NAMALWA (cell line): ENCODE results near the gene DIP2A.
"Not testable (repeated sequence)": the region's sequence is repeated elsewhere in the genome, so short reads cannot be mapped to it uniquely, and the experiment has no call there.

ENCODE experiments used
- DNase-seq: peaks from one replicate; pipeline ENCODE4 v3.0.0-alpha.2; 2015; ENCODE audit warnings: low spot score

Gene DIP2A

DNA sequence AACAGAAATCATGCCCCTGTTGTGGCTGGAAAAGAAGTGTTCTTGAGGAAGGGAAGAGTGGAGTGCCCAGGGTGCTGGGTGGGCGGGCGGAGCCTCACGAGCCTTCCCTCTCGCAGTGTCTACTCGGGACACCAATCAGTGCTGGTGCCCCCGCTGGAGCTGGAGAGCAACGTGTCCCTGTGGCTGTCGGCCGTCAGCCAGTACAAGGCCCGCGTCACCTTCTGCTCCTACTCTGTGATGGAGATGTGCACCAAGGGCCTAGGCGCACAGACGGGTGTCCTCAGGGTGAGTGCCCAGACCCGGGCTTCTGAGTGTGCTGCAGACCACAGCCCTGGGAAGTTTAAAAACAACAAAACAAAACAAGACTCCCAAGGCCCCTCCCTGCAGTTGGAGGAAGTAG lies 98.8 kb downstream of the DIP2A start:
- no peak for DNase-seq

DNA sequence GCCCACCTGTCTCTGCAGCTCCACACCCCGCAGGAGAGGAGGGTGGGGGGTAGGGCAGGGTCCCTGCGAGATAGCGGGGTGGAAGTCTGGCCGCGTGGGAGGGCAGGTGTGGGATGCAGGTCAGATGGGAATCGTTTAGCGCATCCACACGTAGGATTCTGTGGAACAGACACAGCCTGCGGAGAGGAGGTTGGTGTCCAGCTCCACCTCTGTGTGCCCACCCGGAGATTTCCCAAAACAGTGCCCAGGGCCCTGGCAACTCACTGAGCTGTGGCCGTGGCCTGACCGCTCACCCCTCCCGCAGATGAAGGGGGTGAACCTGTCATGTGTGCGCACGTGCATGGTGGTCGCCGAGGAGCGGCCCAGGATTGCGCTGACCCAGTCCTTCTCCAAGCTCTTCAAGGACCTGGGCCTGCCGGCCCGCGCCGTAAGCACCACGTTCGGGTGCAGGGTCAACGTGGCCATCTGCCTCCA lies 99.3 kb downstream of the DIP2A start:
- DNase-seq = no peak

DNA sequence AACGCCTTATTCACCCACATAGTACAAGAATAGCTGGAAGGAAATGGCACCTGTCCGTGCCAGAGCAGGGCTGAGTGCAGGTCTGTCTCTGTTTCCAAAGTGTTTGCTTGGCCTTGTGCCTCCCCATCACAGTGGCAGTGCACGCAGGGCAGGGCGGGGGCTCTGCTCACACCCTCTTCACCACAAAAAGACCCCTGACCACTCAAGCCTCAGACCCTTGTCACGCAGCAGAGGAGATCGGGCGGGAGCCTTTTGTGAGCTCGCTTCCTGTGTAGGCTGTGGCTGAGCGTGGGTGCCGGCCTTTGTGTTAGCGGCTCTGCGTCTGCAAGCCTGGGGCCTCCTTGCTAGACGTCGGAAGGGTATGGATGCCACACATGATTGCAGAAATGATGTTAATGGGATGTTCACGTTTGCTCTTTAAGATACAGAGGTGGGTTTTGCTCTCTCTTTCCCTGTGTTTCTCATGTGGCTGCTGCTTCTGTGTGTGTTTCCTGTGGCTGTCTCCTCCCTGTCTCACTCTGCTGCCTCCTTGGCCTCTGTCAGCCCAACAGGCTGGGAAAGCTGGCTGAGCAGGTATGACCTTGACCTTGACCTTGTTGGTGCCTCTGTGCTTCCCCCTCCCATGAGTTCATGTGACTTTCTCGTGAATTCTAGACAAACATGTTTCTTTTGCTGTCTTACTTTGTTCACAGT lies 100.7 kb downstream of the DIP2A start:
- peak; percentile 48 for DNase-seq

DNA sequence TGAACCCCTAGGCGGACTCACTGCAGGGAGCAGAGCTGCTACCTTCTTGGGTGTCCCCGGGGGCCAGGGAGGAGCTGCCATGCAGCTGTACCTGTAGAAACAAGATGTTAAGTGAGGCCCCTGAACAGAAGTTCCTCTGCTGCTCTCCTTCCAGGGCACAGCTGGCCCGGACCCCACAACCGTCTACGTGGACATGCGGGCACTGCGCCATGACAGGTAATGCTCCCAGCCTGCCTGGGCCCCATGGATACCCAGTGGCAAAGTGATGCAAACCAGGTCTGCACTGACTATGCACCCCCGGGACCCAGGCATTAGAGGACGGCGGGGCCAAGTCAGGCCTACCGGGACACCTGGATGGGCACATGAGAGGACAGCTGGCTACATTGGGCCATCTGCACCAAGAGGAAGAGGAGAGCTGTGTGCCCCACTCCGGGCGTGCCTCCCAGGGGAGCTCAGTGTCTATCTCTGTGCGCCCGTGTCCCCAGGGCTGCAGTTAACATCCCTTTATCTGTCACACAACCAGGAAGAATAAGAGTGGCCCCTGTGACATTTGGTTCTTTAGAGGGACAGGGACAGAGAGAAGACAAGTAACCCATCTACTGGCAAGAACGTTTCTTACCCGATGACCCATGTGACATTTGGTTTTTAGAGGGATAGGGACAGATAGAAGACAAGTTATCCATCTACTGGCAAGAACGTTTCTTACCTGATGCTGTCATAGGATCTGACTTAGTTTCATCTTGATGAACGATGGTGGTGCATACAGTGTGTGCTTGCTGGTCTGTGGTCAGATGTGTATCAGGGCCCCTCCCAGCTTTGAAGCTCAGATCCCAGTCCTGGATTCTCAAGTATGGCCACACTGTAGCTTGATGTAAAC lies 102.1 kb downstream of the DIP2A start:
- peak; percentile 7 for DNase-seq

DNA sequence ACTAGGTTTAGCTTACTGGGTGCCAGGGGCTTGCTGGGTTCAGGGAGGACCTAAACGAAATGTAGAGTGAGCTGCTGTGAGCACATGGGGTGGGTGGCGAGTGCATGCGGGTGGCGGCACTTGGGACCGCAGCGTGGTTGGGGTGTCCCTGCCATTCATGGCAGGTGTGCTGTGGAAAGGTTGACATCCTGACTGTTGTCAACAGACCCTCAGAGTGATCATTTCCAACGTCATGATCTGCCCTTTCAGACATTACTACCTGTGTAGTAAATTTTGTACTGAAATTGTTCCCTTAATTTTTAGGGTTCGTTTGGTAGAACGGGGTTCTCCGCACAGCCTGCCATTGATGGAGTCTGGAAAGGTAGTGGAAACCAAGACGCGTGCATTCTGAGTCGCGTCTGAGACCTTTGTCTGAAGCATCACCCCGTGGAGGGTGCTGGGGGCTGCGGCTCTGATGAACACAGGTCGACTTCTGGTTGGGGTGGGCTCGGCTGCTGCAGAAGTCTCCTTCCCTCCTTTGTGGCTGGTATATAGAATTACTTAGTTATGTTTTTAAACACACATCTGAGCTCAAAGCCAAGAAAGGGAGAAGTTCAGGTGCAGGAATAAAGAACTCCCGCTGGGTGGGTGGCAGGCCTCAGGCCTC lies 102.9 kb downstream of the DIP2A start:
- no peak for DNase-seq

DNA sequence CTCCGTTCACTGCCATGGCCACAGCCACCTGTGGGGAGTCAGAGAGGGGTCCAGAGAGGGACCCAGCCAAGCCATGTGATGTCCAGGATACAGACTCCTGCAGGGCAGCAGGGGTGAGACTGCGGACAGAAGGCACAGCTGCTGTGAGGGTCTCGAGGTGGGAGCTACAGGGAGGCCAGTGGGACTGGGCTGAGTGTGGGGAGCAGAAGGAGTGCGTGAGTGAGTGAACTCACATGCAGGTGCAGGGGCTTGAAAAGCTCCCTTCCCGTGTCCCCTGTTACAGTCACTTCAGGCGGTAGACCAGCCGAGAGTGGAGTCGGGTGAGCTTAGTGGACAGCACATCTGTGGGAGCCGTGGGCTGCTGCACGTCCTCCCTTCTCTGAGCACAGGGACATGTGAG lies 103.8 kb downstream of the DIP2A start:
- DNase-seq = no peak

DNA sequence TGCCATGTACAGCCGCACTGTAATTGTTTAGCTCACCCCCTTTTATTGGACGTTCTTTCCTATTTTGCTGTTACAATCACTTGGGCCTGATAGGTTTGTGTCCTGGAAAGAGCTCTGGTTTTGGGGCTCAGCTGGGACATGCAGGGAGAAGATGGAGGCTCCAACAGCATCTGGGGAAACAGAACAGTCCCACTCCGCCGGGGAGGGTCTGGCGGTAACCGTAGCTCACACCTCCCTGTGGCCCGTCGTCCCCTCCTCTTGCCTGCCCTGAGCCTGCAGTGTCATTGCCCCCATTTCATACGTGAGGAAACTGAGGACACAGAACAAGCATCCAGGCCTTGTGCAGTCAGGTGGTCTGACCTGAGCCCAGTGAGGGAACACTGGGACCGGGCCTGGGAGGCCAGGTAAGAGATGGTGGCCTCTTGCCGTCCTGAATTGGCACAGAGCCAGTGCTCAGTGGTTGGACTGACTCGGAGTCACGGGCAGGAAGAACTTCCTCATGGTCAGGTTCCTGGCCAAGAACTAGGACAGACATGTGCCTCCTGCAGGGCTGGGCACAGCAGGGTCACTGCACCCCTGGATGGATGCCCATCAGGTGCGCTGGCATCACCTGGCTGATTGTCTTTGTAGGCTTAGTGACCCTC lies 104.4 kb downstream of the DIP2A start:
- DNase-seq = no peak

DNA sequence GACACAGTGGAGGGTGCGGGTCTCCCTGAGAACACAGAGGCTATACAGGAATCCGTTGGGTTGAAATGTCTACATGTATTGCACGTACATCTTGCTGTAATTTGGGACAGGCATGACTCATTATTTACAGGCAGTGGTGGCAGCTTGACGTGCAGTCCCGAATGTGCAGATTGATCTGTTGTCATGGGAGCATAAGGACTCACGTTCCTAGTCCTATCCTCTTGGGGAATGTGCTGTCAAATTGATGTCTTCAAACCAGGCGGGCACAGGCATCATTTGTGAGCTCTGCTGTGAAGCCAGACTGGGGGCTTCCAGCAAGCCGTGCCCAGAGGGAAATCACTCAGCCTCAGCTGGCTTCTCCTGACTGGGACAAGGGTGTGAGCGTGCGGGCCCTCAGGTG lies 105.7 kb downstream of the DIP2A start:
- DNase-seq = no peak

DNA sequence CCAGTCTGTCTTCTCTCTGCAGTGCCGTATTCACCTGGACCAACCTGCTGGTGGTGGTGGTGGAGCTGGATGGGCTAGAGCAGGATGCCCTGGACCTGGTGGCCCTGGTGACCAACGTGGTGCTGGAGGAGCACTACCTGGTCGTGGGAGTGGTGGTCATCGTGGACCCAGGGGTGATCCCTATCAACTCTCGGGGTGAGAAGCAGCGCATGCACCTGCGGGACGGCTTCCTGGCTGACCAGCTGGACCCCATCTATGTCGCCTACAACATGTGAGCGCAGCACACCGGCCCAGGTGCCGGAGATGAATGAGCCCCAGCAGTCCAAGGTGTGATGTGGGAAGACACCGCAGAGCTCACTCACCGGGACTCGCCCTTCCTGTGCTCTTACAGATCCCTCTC lies 108.7 kb downstream of the DIP2A start:
- DNase-seq = no peak

DNA sequence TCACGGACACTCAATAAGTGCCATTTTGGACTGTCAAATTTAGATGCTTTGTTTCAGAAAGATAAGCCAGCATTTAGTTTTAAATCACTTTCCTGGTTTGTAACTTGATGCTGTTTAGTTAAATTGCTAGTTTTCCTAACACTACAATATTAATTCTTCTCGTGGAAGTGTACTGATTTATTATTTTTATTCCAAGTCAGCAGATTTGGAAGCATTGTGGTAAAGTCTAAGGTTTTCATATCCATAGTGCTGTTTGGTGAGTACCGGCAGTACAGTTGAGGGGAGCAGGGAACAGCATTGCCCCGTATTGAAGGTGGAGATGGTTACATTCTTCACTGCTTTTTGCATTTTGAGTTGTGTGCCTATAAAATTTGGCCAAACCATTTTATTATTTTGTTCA lies 109.9 kb downstream of the DIP2A start:
- no peak for DNase-seq

DNA sequence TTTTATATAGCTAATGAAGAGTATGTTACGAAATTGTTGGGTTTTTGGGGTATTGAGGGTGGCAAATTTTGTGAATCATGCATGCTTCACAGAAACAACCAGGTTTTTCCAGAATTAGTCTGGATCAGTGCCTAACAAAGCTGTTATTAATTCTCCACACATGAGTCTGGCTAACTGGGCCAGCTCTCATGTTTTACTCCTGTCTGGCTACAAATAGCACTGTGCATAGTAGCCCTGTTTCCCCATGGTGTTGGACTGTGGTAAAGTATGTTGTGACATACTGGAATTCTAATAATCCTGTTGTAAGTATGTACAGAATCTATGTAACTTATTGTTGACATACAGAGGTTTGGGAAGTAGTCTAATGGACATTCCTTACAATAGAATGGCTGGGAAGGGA lies 110.4 kb downstream of the DIP2A start:
- DNase-seq = no peak

DNA sequence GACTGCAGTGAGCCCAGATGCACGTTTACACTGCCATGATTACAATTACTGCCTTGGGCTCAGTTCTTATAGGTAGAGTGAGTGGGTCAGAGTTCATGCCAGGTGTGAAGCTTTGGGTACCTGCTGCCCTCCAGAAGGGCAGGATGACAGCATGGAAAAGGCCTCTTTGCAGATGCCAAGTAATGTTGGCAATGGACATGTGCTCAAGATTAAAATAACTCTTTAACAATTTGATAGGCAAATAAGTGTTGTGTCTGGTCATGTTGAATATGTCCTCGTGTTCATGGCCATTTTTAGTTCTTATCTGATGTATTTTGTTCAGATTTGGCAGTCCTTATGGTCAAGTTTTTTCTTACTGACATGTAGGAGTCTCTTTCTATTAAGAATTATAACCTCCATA lies 111.4 kb downstream of the DIP2A start:
- DNase-seq = no peak

DNA sequence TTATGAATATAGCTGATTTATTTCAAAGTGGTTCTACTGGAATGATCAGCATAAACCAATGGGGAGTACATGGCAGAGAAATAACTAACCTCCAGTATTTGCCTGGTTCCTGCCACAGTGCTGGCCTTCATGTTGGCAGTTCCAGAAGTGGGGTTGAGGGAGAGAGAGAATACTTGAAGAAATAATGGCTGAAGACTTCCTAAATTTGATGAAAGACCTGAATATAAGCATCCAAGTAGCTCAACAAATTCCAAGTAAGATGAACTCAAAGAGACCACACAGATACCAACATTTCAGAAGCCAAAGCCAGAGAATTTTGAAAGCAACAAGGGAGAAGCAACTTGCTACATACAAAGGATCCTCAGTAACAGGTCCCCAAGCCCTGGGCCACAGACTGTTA lies 111.9 kb downstream of the DIP2A start:
- no peak for DNase-seq

DNA sequence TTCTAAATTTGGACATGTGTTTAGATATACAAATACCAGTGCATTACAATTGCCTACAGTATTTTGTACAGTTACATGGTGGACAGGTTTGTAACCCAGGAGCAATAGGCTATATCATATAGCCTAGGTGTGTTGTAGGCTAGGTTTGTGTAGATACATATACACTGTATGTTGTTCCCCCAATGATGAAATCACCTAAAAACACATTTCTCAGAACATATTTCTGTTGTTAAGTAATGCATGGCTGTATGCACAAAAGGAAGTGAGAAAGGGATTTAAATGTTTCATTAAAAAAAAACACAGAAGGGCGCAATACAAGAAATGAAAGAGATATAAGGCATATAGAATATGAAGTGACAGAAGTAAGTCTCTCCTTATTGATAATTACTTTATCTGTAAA lies 114.2 kb downstream of the DIP2A start:
- DNase-seq = no peak

DNA sequence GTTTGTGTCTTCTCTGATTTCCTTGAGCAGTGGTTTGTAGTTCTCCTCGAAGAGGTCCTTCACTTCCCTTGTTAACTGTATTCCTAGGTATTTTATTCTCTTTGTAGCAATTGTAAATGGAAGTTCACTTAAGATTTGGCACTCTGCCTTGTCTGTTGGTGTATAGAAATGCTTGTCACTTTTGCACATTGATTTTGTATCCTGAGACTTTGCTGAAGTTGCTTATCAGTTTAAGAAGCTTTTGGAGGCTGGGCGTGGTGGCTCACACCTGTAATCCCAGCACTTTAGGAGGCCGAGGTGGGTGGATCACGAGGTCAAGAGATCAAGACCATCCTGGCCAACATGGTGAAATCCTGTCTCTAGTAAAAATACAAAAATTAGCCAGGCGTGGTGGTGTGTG lies 119.1 kb downstream of the DIP2A start:
- not testable (repeated sequence) for DNase-seq

DNA sequence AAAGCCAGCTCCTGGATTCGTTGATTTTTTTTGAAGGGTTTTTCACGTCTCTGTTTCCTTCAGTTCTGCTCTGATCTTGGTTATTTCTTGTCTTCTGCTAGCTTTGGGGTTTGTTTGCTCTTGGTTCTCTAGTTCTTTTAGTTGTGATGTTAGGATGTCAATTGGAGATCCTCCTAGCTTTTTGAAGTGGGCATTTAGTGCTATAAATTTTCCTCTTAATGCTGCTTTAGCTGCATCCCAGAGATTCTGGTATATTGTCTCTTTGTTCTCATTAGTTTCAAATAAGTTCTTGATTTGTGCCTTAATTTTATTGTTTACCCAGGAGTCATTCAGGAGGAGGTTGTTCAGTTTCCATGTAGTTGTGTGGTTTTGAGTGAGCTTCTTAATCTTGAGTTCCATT lies 120.7 kb downstream of the DIP2A start:
- DNase-seq = not testable (repeated sequence)

DNA sequence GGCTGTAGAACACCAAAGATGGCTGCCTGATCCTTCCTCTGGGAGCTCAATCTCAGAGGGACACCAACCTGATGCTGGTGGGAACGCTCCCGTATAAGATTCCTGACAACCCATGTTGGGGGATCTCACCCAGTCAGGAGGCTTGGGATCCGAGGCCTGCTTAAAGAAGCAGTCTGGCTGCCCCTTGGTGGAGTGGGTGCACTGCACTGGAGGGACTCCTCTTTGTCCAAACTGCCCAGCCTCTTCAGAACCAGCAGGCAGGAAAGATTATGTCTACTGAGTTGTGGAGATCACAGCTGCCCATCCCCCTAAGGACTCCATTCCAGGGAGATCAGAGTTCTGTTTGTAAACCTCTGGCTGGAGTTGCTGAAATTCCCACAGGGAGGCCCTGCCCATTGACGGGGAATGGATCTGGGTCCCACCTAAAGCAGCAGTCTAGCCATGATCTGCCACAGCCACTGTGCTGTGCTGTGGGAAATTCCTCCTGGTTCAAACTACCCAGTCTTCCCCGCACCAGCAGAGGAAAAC lies 123.2 kb downstream of the DIP2A start:
- no peak for DNase-seq

DNA sequence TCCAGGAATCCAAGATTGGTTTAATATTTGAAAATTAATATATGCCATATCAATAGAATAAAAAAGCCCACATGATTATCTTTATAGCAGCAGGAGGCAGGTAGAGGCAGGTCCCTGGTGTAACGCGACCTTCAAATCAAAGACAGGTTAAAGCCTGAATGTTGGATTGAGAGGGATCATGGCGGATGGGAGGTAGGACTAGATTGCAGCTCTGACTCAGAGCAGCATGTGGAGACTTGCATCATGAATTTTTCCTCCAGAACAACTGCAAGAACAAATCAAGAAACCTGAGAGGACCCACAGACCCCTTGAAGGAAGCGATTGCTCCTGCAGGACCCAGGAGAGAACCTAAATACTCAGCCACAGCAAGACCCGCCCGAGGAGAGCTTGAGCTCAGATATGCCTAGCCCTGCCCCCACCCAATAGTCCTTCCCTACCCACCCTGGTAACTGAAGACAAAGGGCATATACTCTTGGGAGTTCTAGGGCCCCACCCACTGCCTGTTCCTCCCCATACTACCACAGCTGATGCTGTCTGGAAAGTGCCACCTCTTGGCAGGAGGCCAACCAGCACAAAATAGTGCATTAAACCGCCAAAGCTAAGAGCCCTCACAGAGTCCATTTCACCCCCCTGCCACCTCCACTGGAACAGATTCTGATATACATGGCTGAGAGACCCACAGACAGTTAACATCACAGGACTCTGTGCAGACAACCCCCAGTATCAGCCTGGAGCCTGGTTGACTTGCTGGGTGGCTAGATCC lies 126.7 kb downstream of the DIP2A start:
- peak; percentile 22 for DNase-seq

DNA sequence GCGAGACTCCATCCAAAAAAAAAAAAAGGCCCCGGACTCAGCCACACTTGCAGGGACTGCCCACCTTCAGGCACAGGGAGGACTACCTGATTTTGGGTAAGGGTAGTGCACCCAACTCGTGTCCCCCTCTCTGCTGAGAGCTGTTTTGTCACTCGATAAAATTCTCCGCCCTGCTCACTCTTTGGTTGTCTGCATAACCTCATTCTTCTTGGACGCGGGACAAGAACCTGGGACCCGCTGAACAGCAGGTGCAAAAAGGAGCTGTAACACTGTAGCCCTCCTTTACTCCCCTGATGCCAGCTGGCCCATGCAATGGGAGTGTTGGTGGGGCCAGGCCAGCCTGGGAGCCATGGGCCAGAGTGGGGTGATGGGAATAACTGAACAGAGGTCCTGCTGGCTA lies 135.6 kb downstream of the DIP2A start:
- DNase-seq = peak; percentile 13

DNA sequence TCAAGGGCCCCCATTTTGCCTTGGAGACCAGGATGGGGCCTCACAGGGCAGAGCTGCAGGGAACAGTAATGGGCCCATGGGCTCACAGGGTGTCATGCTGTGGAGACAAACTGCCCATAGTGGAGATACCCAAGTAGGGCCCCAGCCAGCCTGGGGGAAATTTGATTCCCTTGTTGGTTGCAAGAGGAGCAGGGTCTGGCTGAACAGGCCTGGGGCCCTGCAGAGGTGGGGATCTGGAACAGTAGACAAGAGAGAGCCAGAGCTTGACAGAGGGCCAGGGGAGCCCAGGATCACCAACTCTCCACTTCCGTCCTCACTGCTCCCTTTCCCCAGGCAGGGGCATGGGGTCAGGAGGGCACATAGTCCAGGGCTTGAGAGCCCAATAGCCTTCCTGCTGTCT lies 137.5 kb downstream of the DIP2A start:
- no peak for DNase-seq

DNA sequence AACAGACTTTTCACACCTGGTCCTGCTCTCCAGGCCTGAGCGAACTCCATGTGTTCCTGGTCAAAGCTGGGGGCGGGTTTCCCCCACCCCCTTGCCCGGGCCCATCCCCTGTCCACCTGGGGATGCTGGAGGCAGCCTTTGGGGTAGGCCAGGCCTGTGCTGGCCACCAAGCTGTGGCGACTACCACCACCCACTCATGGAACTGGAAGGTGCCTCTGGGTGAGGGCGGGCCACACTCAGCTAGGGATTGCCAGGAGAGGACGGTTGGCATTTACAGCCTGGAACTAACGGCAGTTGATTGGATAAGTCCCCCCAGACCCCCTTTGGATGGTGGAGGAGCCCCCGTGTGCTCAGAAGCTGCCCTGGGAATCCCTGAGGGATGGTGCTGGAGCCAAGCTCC lies 138.3 kb downstream of the DIP2A start:
- DNase-seq = no peak
